Activated naive CD8-positive, alpha-beta T cell treated with anti-CD3 and anti-CD28 coated beads, Interleukin-2, amount 50 U/mL, for 16 hours (primary cell): ENCODE measurements around the gene KIRREL3.

Experiments used
- DNase-seq: peaks from one replicate; pipeline ENCODE4 v3.0.0-alpha.2; 2020; ENCODE audit warnings: low read depth, low spot score

The KIRREL3 gene

GRCh38 chr11:126534141-126534805 is 466.3 kb downstream of the KIRREL3 start:
- no peak for DNase-seq

GRCh38 chr11:126533560-126533959 is 467.0 kb downstream of the KIRREL3 start:
- DNase-seq, result no peak

GRCh38 chr11:126530416-126530815 is 470.2 kb downstream of the KIRREL3 start:
- no peak for DNase-seq

GRCh38 chr11:126529037-126529436 is 471.5 kb downstream of the KIRREL3 start:
- no peak for DNase-seq

GRCh38 chr11:126528075-126528474 is 472.5 kb downstream of the KIRREL3 start:
- no peak for DNase-seq

GRCh38 chr11:126527651-126528050 is 472.9 kb downstream of the KIRREL3 start:
- DNase-seq, result no peak

GRCh38 chr11:126526471-126526870 is 474.1 kb downstream of the KIRREL3 start:
- DNase-seq, result no peak

GRCh38 chr11:126525702-126526101 is 474.9 kb downstream of the KIRREL3 start:
- DNase-seq, result no peak

GRCh38 chr11:126525216-126525615 is 475.4 kb downstream of the KIRREL3 start:
- no peak for DNase-seq

- DNase-seq, result no peak
These were observed 476.9 kb downstream of the KIRREL3 start for GRCh38 chr11:126523441-126524205.

GRCh38 chr11:126522606-126523005 is 478.0 kb downstream of the KIRREL3 start:
- DNase-seq, result no peak

- no peak for DNase-seq
These were observed 478.4 kb downstream of the KIRREL3 start for GRCh38 chr11:126522152-126522551.

- no peak for DNase-seq
These were observed 479.4 kb downstream of the KIRREL3 start for GRCh38 chr11:126521196-126521595.

GRCh38 chr11:126519764-126520734 is 480.5 kb downstream of the KIRREL3 start:
- no peak for DNase-seq

- DNase-seq, result no peak
These were observed 481.4 kb downstream of the KIRREL3 start for GRCh38 chr11:126518972-126519690.

GRCh38 chr11:126518071-126518971 is 482.2 kb downstream of the KIRREL3 start:
- DNase-seq, result no peak

GRCh38 chr11:126515501-126515900 is 485.1 kb downstream of the KIRREL3 start:
- DNase-seq, result no peak

- no peak for DNase-seq
These were observed 486.4 kb downstream of the KIRREL3 start for GRCh38 chr11:126514061-126514693.

GRCh38 chr11:126512741-126513715 is 487.5 kb downstream of the KIRREL3 start:
- DNase-seq, result no peak
